HCEC 1CT (cell line): Measurements from ENCODE around the gene PCDHB3.
"Not testable (repeated sequence)": the region's sequence is repeated elsewhere in the genome, so short reads cannot be mapped to it uniquely, and the experiment has no call there.

Experiments
- DNase-seq: peaks from one replicate; pipeline ENCODE4 v3.0.0-alpha.2; 2017

Gene PCDHB3

DNA sequence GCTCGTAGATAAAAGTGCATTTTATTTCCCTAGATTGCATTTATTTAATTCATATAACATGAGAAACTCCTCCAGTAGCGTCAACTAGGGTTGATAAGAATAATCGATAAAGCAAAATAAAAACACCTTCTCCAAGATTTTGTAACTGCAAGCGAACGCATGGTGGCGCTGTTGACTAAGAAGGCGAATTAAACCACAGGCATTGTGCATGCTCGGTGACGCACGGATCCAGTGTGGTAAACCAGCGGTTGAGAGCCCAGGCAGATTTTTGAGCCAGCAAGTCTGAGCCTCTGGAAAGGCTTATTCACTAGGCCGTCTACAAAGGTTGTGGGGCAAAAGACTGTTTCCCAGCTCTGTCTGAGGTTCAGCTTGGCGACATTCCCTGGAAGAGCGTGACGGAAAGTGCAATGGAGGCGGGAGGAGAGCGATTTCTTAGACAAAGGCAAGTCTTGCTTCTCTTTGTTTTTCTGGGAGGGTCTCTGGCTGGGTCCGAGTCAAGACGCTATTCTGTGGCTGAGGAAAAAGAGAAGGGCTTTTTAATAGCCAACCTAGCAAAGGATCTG, at the start of gene PCDHB3:
Gene PCDHB3 (plus strand): TSS at position 231 of the 563 bp plus-strand sequence. CDS start 177 bp downstream, at position 408.
- DNase-seq: no peak

DNA sequence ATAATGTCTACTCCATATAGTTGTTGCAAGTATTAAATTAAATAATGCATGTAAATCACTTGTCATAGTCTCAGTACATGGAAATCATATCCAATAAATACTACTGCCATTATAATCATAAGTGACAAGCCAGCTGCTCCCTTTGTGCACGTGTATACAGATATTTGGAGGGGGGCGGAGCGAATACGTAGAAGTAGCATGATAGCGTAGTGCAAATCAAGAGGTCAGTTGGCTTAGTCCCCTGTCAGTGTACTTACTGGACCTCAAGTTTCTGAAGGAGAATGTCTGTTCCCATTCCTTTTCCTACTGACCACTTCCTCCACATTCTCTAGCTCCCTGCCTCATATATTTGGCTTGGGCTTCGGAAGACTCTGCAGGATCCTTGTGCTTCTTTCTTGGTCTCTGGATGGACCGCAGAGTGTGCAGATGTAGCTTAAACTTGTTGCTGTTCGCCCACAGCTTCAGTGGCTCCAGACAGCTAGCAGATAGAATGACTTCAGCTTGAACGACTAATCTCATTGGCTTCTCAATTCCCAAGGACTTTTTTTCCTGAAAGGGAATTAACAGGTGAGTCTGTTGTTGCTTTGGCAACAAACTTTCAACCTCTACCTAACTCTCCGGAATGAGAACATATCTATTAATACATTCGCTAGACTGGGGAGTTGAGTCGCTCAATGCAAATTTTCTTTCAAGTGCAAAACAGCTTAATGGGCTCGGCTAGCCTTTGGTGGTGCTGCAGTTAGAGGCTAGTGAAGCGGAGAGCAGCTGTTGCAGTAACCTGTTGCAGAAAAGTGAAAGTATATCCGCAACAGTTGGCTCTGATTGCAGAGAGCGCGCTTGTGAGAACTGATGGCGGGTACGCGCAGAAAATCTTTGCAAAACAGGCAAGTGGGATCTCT, 49.4 kb upstream of the PCDHB3 start, which contains the start of gene PCDHB1:
Gene PCDHB1 (plus strand): TSS at position 753 of the 899 bp plus-strand sequence. CDS start 97 bp downstream, at position 850.
- DNase-seq: no peak

DNA sequence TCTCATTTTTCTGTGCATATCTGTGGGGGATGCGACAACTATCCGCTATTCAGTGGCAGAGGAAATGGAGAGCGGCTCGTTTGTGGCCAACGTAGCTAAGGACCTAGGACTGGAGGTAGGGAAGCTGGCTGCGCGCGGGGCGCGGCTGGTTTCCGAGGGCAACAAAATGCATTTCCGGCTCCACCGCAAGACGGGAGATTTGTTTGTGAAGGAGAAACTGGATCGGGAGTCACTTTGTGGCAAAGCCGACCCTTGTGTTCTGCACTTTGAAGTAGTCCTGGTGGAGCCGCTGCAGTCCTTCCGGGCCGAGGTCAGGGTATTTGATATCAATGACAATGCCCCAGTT, 48.8 kb upstream of the PCDHB3 start:
- DNase-seq: no peak

DNA sequence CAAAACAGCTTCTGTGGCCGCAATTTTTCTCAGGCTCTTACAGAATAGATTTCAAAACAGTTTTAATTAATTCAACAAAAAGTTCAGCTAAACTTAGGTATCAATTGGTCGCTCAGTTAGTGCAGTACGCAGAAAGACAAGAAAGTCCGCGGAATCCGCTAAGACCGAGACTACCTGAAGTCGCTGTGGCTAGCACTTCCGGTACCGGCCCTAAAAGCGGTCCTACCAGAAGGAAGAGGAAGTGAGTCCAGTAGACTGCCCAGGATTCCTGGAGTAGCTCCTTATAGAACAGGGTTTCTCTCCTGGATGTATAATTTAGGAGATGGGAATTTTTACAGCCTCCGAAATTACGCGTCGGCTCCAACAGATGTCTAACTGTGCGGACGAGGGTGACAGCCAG, 22.4 kb upstream of the PCDHB3 start:
- no peak for DNase-seq

DNA sequence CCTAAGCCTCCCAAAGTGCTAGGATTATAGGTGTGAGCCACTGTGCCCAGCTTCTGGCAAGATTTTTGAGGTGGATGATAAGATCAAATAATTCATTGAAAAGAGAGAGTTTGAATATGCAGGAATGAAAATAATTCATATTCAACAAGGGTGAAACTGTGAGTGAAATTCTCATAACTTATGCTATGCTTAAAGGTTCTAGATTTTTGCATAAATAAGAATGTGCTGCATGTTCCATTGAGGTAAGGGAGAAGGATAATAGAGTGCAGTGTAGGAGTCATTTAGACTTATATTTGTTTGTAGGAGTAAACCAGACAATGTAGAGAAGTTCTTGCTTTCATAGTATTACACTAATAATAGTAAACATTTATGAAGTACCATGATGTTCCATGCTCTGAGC, 18.0 kb upstream of the PCDHB3 start:
- no peak for DNase-seq

DNA sequence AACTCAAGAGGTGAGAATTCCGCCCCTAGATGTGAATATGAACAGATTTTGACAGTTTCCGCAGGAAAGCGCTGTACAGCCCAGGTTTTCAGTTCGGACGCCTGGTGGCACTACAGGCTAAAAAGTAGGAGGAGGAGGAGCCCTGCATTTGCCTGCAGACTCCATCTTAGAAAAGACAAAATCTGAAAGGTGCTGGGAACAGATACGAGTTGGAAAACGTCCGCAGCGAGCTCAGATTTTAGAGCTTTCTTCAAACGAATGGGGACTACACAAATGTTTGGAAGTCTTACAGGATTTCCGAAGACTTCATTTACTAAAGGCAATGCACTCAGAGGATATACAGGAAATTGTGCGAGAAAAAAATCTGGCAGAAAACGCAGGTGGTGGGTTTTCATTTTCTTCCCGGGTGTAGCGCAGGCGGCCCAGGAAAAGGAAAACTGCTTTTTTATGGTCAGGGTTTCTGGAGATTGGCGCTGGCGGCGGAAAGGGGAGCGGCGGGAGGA, 15.7 kb upstream of the PCDHB3 start:
- peak; percentile 47 for DNase-seq

DNA sequence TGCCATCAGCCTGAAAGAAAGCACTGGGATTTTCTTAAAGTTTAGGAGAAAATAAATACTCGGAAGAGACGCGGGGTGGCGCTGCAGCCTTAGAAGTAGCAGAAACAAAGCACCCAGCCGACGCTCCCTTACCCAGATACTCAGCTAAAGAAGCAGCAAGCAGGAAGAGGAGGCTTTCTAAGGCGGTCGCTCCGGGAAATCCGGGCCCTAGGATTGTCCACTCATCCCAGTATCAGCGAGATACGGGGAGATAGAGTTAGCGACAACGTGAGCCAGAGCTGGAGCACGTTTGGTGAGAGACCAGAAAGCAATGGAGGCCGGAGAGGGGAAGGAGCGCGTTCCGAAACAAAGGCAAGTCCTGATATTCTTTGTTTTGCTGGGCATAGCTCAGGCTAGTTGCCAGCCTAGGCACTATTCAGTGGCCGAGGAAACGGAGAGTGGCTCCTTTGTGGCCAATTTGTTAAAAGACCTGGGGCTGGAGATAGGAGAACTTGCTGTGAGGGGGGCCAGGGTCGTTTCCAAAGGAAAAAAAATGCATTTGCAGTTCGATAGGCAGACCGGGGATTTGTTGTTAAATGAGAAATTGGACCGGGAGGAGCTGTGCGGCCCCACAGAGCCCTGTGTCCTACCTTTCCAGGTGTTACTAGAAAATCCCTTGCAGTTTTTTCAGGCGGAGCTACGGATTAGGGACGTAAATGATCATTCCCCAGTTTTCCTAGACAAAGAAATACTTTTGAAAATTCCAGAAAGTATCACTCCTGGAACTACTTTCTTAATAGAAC, 5.6 kb upstream of the PCDHB3 start, which contains the start of gene PCDHB2:
Gene PCDHB2 (plus strand): TSS at position 135 of the 782 bp plus-strand sequence. CDS start 176 bp downstream, at position 311.
- peak; percentile 26 for DNase-seq

DNA sequence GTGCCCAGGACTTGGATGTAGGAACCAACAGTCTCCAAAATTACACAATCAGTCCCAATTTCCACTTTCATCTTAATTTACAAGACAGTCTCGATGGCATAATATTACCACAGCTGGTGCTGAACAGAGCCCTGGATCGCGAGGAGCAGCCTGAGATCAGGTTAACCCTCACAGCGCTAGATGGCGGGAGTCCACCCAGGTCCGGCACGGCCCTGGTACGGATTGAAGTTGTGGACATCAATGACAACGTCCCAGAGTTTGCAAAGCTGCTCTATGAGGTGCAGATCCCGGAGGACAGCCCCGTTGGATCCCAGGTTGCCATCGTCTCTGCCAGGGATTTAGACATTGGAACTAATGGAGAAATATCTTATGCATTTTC, 5.0 kb upstream of the PCDHB3 start:
- DNase-seq: no peak

DNA sequence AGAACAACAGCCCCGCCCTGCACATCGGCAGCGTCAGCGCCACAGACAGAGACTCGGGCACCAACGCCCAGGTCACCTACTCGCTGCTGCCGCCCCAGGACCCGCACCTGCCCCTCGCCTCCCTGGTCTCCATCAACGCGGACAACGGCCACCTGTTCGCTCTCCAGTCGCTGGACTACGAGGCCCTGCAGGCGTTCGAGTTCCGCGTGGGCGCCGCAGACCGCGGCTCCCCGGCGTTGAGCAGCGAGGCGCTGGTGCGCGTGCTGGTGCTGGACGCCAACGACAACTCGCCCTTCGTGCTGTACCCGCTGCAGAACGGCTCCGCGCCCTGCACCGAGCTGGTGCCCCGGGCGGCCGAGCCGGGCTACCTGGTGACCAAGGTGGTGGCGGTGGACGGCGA, 4.1 kb upstream of the PCDHB3 start:
- not testable (repeated sequence) for DNase-seq

DNA sequence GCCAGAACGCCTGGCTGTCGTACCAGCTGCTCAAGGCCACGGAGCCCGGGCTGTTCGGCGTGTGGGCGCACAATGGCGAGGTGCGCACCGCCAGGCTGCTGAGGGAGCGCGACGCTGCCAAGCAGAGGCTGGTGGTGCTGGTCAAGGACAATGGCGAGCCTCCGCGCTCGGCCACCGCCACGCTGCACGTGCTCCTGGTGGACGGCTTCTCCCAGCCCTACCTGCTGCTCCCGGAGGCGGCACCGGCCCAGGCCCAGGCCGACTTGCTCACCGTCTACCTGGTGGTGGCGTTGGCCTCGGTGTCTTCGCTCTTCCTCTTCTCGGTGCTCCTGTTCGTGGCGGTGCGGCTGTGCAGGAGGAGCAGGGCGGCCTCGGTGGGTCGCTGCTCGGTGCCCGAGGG, 3.7 kb upstream of the PCDHB3 start:
- DNase-seq: not testable (repeated sequence)

DNA sequence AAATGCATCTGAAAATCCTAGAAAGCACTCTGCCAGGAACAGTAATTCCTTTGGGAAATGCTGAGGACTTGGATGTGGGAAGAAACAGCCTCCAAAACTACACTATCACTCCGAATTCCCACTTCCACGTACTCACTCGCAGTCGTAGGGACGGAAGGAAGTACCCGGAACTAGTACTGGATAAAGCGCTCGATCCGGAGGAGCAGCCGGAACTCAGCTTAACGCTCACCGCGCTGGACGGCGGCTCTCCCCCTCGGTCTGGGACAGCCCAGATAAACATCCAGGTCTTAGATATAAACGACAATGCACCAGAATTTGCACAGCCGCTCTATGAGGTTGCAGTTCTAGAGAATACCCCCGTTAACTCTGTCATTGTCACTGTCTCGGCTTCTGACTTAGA, 786 bp downstream of the PCDHB3 start:
- DNase-seq: no peak

DNA sequence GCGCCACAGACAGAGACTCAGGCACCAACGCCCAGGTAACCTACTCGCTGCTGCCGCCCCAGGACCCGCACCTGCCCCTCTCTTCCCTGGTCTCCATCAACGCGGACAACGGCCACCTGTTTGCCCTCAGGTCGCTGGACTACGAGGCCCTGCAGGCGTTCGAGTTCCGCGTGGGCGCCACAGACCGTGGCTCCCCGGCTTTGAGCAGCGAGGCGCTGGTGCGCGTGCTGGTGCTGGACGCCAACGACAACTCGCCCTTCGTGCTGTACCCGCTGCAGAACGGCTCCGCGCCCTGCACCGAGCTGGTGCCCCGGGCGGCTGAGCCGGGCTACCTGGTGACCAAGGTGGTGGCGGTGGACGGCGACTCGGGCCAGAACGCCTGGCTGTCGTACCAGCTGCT, 1.8 kb downstream of the PCDHB3 start:
- DNase-seq: not testable (repeated sequence)

DNA sequence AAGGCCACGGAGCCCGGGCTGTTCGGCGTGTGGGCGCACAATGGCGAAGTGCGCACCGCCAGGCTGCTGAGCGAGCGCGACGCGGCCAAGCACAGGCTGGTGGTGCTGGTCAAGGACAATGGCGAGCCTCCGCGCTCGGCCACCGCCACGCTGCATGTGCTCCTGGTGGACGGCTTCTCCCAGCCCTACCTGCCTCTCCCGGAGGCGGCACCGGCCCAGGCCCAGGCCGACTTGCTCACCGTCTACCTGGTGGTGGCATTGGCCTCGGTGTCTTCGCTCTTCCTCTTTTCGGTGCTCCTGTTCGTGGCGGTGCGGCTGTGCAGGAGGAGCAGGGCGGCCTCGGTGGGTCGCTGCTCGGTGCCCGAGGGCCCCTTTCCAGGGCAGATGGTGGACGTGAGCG, 2.2 kb downstream of the PCDHB3 start:
- not testable (repeated sequence) for DNase-seq

DNA sequence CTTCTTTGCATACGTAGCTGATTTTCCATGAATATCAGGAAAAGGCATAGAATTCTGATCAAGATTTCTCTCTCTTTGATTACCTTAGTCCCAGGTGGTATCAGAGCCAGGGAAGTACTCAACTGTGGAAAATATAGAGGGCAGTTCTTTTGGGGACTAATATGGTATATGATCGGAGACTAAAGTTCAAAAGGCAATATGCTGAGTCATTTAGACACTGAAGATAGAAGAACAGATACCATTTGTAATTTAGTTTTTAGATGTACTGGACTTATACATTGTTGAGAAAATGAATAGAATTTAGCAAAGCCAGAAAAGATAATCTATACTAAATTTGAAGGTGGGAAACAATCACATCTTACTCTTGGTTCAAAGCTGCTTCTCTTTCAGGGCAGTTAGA, 5.1 kb downstream of the PCDHB3 start:
- no peak for DNase-seq

DNA sequence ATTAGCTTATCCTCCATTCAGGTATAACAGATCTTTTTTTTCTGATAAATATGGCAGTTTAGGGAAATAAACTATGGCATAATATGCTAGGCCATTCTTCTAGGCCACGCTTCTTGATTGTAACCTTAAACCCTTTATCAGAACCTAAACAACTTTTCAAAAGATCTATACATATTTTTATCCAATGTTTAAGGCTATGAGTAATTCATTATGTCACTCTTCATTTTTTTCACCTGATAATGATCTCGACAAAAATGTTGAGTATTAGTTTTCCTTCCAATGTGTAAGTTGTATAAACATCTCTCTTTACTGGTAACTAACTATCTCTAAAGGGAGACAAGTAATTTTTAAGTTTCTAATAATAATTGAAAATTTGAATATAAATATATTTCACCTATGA, 19.0 kb downstream of the PCDHB3 start:
- no peak for DNase-seq

DNA sequence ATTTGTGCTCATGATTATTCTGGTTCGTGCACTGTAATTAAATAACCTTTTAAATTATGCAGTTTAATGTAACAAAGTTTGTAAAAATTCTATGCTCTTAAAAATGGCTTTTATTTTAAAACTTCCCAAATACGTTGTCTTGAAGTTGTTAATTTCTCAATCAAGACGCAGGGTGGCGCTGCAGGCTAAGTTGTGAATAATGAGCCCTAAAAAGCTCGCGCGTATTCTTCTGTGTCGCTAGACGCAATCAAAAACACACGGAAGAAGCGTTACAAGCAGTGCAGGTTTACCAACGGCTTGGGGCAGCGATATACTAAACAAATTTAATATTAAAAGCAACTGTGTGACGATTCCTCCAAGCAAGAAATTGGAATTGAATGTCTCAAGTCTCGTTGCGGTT, 21.3 kb downstream of the PCDHB3 start, which contains the start of gene PCDHB4:
Gene PCDHB4 (plus strand): TSS at position 256 of the 400 bp plus-strand sequence. CDS start 181 bp downstream, outside the sequence.
- no peak for DNase-seq

DNA sequence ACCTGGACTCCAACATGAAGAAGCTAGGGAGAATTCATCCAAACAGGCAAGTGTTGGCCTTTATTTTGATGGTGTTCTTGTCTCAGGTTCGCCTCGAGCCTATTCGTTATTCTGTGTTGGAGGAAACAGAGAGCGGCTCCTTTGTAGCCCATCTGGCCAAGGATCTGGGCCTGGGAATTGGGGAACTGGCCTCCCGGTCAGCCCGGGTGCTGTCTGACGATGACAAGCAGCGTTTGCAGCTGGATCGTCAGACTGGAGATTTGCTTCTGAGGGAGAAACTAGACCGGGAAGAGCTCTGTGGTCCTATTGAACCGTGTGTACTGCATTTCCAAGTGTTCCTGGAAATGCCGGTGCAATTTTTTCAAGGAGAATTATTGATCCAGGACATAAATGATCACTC, 21.7 kb downstream of the PCDHB3 start:
- no peak for DNase-seq

DNA sequence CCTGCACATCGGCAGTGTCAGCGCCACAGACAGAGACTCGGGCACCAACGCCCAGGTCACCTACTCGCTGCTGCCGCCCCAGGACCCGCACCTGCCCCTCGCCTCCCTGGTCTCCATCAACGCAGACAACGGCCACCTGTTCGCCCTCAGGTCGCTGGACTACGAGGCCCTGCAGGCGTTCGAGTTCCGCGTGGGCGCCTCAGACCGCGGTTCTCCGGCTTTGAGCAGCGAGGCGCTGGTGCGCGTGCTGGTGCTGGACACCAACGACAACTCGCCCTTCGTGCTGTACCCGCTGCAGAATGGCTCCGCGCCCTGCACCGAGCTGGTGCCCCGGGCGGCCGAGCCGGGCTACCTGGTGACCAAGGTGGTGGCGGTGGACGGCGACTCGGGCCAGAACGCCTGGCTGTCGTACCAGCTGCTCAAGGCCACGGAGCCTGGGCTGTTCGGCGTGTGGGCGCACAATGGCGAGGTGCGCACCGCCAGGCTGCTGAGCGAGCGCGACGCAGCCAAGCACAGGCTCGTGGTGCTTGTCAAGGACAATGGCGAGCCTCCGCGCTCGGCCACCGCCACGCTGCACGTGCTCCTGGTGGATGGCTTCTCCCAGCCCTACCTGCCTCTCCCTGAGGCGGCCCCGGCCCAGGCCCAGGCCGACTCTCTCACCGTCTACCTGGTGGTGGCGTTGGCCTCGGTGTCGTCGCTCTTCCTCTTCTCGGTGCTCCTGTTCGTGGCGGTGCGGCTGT, 23.3 kb downstream of the PCDHB3 start:
- not testable (repeated sequence) for DNase-seq

DNA sequence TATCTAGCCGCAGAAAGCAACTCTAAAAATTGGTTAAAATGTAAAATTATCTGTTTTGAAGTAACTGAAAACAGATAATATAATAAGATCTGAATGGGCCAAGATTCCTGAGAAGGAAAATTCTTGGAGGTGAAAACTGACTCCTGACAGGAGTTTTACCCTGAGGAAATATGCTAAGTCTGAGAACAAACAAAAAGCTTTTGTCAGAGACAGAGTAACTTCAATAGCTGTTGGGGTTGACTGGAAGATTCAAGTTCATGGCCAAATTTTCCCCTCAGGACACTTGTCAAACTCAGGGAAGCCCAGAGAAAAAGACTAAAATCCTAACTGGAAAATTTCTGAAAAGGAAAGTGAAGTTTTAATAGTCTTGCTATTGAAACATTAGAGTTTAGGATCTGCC, 27.0 kb downstream of the PCDHB3 start:
- DNase-seq: no peak

DNA sequence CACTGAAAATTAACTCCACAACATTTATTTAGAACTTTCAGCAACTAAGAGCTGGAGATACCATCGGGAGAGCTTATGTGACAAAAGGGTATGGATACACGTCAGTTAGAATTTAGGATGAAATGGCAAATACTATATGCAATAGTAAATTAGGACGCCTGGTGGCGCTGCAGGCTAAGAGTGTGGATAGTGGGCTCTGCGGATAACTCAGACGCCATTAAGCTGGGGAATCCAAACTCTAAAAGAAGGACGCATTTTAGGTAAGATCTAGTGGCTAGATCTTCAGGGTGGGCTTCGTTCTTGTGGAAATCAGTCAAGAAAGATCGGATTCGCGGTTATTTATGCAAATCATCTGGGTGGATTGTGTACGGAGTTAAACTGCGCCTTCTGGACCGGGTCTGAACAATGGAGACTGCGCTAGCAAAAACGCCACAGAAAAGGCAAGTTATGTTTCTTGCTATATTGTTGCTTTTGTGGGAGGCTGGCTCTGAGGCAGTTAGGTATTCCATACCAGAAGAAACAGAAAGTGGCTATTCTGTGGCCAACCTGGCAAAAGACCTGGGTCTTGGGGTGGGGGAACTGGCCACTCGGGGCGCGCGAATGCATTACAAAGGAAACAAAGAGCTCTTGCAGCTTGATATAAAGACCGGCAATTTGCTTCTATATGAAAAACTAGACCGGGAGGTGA, 34.9 kb downstream of the PCDHB3 start, which contains the start of gene PCDHB5:
Gene PCDHB5 (plus strand): TSS at position 177 of the 688 bp plus-strand sequence. CDS start 229 bp downstream, at position 406.
- no peak for DNase-seq

DNA sequence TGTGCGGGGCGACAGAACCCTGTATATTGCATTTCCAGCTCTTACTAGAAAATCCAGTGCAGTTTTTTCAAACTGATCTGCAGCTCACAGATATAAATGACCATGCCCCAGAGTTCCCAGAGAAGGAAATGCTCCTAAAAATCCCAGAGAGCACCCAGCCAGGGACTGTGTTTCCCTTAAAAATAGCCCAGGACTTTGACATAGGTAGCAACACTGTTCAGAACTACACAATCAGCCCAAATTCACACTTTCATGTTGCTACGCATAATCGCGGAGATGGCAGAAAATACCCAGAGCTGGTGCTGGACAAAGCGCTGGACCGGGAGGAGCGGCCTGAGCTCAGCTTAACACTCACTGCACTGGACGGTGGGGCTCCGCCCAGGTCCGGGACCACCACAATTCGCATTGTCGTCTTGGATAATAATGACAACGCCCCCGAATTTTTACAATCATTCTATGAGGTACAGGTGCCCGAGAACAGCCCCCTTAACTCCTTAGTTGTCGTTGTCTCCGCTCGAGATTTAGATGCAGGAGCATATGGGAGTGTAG, 35.5 kb downstream of the PCDHB3 start:
- DNase-seq: no peak
